ENCODE data around the gene MLXIP.

GRCh38 chr12:122102331-122102730, 23.8 kb downstream of the MLXIP start:
- TF ChIP-seq CTCF (conservative IDR thresholded peaks at IDR 0.05; ENCODE audit: low read depth, low read length): no peak
- no peak for TF ChIP-seq SMC3 (IDR thresholded peaks at IDR 0.05; ENCODE audit: low read depth, low read length)
- no peak for TF ChIP-seq RAD21 (IDR thresholded peaks at IDR 0.05; ENCODE audit: low read length)
- TF ChIP-seq CHD1 (IDR thresholded peaks at IDR 0.05; ENCODE audit: low read depth, low read length): no peak

Data from IMR-90 (cell line).